CD4-positive, alpha-beta memory T cell (primary cell): ENCODE data around the gene COBLL1. TPM values are rescaled to one million over a fixed set of nuclear protein-coding genes. Genes with fewer than 3 reads are reported as not detected.

ENCODE experiments used
- CTCF ChIA-PET: fragments of 350-600 bp; sonication (Branson Sonifier 250); formaldehyde crosslinking; loops from one replicate; lab custom pipeline; 2021; ENCODE audit warnings: inconsistent platforms; ENCODE audit not compliant: partially characterized antibody; lab: Charles Lee
- POLR2A ChIA-PET: fragments of 350-600 bp; sonication (Branson Sonifier 250); formaldehyde crosslinking; loops from one replicate; lab custom pipeline; 2021; ENCODE audit not compliant: partially characterized antibody; lab: Charles Lee
- DNase-seq, 5 donors: peaks; one replicate each; pipeline versions ENCODE4 v3.0.0 to v3.0.0-alpha.2; 2020 to 2022; ENCODE audit warnings: mixed read lengths in 1 of 5
- H3K27ac ChIP-seq: one replicate; pipeline ENCODE4 v1.7.0; 2013; ENCODE audit warnings: low read depth, low read length
- H3K27me3 ChIP-seq: 2 replicates; pipeline ENCODE4 v1.7.0; 2013; ENCODE audit warnings: mild to moderate bottlenecking, low read length, moderate library complexity; ENCODE audit not compliant: insufficient read depth
- H3K36me3 ChIP-seq: 2 replicates; pipeline ENCODE4 v1.7.0; 2013; ENCODE audit warnings: mild to moderate bottlenecking, low read length, moderate library complexity; ENCODE audit not compliant: insufficient read depth
- H3K4me1 ChIP-seq: 2 replicates; pipeline ENCODE4 v1.7.0; 2013; ENCODE audit warnings: mild to moderate bottlenecking, low read length, moderate library complexity; ENCODE audit not compliant: insufficient read depth
- H3K4me3 ChIP-seq, 2 donors: one replicate each; pipeline ENCODE4 v1.7.0; 2013; ENCODE audit warnings: low read length in 2 of 2, mild to moderate bottlenecking in 1 of 2
- H3K9me3 ChIP-seq, 2 donors: one replicate each; pipeline ENCODE4 v1.7.0; 2013; ENCODE audit warnings: low read length in 2 of 2, control low read depth in 1 of 2; ENCODE audit not compliant: control insufficient read depth in 1 of 2
- H3K27ac Mint-ChIP-seq, 7 donors: one replicate each; pipeline ENCODE4 v1.8.0; 2020 to 2021; ENCODE audit warnings: mixed read lengths in 7 of 7, mild to moderate bottlenecking in 6 of 7, inconsistent platforms in 3 of 7, moderate library complexity in 3 of 7
- H3K27me3 Mint-ChIP-seq, 2 donors: one replicate each; pipeline ENCODE4 v1.8.0; 2020 to 2021; ENCODE audit warnings: mixed read lengths in 2 of 2
- H3K36me3 Mint-ChIP-seq, 2 donors: one replicate each; pipeline ENCODE4 v1.8.0; 2020 to 2021; ENCODE audit warnings: mixed read lengths in 2 of 2, inconsistent platforms in 1 of 2, mild to moderate bottlenecking in 1 of 2
- H3K4me1 Mint-ChIP-seq, 4 donors: one replicate each; pipeline ENCODE4 v1.8.0; 2020 to 2021; ENCODE audit warnings: mixed read lengths in 4 of 4, mild to moderate bottlenecking in 1 of 4
- H3K4me3 Mint-ChIP-seq, 8 donors: one replicate each; pipeline ENCODE4 v1.8.0; 2020 to 2021; ENCODE audit warnings: mixed read lengths in 8 of 8, mild to moderate bottlenecking in 7 of 8, moderate library complexity in 6 of 8, inconsistent platforms in 3 of 8
- H3K9me3 Mint-ChIP-seq, 8 donors: one replicate each; pipeline ENCODE4 v1.8.0; 2020 to 2021; ENCODE audit warnings: mixed read lengths in 8 of 8, mild to moderate bottlenecking in 5 of 8, inconsistent platforms in 3 of 8, moderate library complexity in 1 of 8
- intact Hi-C: fragments of 100-400 bp; cut with micrococcal nuclease; formaldehyde crosslinking; loops from one replicate; pipeline ENCODE4 v1.15.1; 2023
- polyA plus RNA-seq, 2 donors: library from polyadenylated mRNA; unstranded; fragments of 300-500 nt; fragmentation: Illumina TruSeq; gene quantifications; one replicate each; pipeline ENCODE4 v1.2.3, GENCODE V29; 2021
- total RNA-seq, 2 experiments: library from RNA; stranded (reverse); gene quantifications; one replicate each; pipeline ENCODE4 v1.2.3, GENCODE V29; 2021

The COBLL1 gene
- total and polyA plus RNA-seq, 4 experiments from 2014 or later, result 0.42 TPM; not detected in 3

DNA sequence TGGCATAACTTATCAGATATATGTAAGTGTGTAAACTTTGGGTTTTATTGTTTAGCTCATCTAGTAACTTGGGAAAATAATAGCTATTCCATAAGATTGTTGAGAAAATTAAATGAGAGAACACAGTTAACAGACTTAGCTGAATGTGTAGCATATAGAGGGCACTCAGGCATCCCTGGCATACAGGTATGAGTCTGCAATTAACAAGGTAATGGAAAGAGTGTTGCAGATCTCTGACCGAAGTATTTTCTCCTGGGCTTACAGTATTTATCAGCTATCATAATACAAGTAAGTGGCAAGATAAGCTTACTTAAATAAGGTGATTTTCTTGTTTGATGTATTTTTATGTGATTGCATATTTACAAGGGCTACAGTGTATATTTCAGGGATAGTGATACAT lies 7.9 kb upstream of the COBLL1 start:
- Mint-ChIP-seq H3K4me3 (no peak overlapping the region), H3K4me1 (peaks cover 0 to 2% (median 0%) of the 10 kb centered on the region in 4 donors), H3K36me3 (no peaks in the 10 kb centered on the region), H3K27me3 (peaks cover 2% of the 10 kb centered on the region in 2 donors), H3K9me3 (peaks cover 0 to 7% (median 0%) of the 10 kb centered on the region in 8 donors), H3K27ac (no peak overlapping the region)
- no peaks in the 10 kb centered on the region for H3K36me3 ChIP-seq
- no peaks in the 10 kb centered on the region for H3K27me3 ChIP-seq
- ChIA-PET CTCF (no interaction called here), POLR2A (no interaction called here)
- H3K27ac ChIP-seq, result no peak overlapping the region
- H3K4me3 ChIP-seq, result no peak overlapping the region
- intact Hi-C loops, result no loop called here
- no peaks in the 10 kb centered on the region for H3K9me3 ChIP-seq
- no peak for DNase-seq
- H3K4me1 ChIP-seq, result no peaks in the 10 kb centered on the region

DNA sequence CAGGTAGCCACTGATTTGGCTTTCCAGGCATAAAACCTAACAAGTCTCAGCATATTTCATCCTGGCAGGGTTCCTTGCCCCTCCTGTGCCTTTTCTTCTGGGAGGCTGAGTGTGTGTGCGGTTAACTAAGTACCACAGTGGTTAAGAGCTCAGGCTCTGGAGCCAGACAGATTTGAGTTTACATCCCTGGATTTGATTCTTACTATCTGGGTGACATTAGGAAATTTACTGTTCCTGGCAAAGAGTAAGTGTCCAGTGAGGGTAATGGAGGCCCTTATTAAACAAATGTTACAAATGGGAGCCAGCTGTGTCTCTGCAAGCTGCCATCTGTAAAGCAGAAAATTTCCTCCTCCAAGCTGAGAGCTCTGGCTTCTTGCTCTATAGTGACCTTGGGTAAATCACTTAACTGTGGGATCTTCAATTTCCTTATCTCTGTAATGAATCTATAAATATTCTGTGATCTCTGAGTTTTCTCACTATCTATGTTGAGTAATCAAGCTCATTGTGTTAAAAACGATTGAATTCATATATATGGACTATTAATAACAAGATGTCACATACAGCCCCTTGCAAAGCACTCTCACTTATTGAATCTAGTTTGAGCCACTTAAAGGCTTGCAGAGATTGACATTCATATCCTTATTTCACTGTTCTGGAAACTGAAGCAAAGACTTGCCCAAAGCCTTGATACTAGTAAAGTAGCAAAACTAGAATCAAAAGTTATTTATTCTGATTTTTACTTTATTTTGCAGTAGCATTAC lies 6.5 kb upstream of the COBLL1 start:
- intact Hi-C loops, result no loop called here
- no peaks in the 10 kb centered on the region for H3K36me3 Mint-ChIP-seq
- CTCF ChIA-PET, result no interaction called here
- Histone ChIP-seq H3K27ac (no peak overlapping the region), H3K4me1 (no peaks in the 10 kb centered on the region), H3K36me3 (no peaks in the 10 kb centered on the region), H3K27me3 (no peaks in the 10 kb centered on the region), H3K4me3 (no peak overlapping the region), H3K9me3 (no peaks in the 10 kb centered on the region)
- H3K4me1 Mint-ChIP-seq, result peaks cover 0 to 2% (median 0%) of the 10 kb centered on the region in 4 donors
- no peak overlapping the region for H3K27ac Mint-ChIP-seq
- H3K4me3 Mint-ChIP-seq, result no peak overlapping the region
- peaks cover 0 to 7% (median 0%) of the 10 kb centered on the region in 8 donors for H3K9me3 Mint-ChIP-seq
- H3K27me3 Mint-ChIP-seq, result peaks cover 9 to 11% of the 10 kb centered on the region in 2 donors
- POLR2A ChIA-PET, result no interaction called here
- DNase-seq, result no peak

DNA sequence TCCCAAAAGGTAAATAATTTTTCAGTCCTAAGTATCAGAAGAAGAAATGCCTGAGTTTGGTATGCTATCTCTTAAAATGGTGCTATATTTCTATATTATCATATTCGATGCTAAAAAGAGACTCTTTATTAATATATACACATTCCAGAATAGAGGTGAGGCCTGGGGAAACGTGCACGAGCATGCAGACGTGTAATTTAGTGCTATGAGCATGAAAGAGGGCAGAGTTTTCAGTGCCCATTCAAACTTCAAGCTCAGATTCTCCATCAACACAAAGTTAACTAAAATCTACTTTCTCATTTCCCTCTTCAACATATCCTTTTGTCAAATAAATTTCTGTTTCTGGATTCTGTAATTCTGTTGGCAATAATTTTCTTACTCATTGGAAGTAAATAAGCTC lies 5.7 kb upstream of the COBLL1 start:
- Mint-ChIP-seq H3K36me3 (no peaks in the 10 kb centered on the region), H3K9me3 (peaks cover 0 to 2% (median 0%) of the 10 kb centered on the region in 8 donors), H3K4me3 (no peak overlapping the region), H3K4me1 (peaks cover 0 to 3% (median 0%) of the 10 kb centered on the region in 4 donors), H3K27ac (no peak overlapping the region), H3K27me3 (peaks cover 10 to 14% of the 10 kb centered on the region in 2 donors)
- intact Hi-C loops, result no loop called here
- no peaks in the 10 kb centered on the region for H3K9me3 ChIP-seq
- no peaks in the 10 kb centered on the region for H3K4me1 ChIP-seq
- no peak overlapping the region for H3K27ac ChIP-seq
- DNase-seq, result no peak
- no peaks in the 10 kb centered on the region for H3K27me3 ChIP-seq
- ChIA-PET CTCF (no interaction called here), POLR2A (no interaction called here)
- H3K4me3 ChIP-seq, result no peak overlapping the region
- no peaks in the 10 kb centered on the region for H3K36me3 ChIP-seq

DNA sequence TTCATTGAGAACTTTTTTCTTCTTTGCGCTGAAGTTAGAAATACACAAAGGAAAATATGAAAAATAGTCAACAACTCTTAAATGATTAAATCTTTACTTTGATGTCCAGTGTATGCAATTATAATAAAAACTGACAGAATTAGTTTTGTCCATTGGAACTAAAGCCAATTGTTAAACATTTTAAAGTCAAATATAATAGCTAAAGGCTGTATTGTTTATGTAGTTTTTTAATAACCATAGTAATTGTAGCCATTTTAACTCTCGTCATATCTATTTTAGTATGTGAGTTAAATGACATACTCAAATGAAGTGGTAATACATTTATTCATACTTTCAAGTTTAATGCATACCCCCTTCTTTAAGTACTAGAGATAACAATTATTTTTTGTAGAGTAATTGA lies 4.7 kb upstream of the COBLL1 start:
- intact Hi-C loops, result no loop called here
- no peaks in the 10 kb centered on the region for H3K9me3 ChIP-seq
- Mint-ChIP-seq H3K4me3 (no peak overlapping the region), H3K4me1 (peaks cover 0 to 4% (median 0%) of the 10 kb centered on the region in 4 donors), H3K27me3 (peaks cover 12 to 16% of the 10 kb centered on the region in 2 donors), H3K36me3 (no peaks in the 10 kb centered on the region), H3K9me3 (no peaks in the 10 kb centered on the region), H3K27ac (no peak overlapping the region)
- ChIA-PET CTCF (no interaction called here), POLR2A (no interaction called here)
- no peaks in the 10 kb centered on the region for H3K4me1 ChIP-seq
- no peak for DNase-seq
- H3K27ac ChIP-seq, result no peak overlapping the region
- no peak overlapping the region for H3K4me3 ChIP-seq
- H3K27me3 ChIP-seq, result no peaks in the 10 kb centered on the region
- H3K36me3 ChIP-seq, result no peaks in the 10 kb centered on the region

DNA sequence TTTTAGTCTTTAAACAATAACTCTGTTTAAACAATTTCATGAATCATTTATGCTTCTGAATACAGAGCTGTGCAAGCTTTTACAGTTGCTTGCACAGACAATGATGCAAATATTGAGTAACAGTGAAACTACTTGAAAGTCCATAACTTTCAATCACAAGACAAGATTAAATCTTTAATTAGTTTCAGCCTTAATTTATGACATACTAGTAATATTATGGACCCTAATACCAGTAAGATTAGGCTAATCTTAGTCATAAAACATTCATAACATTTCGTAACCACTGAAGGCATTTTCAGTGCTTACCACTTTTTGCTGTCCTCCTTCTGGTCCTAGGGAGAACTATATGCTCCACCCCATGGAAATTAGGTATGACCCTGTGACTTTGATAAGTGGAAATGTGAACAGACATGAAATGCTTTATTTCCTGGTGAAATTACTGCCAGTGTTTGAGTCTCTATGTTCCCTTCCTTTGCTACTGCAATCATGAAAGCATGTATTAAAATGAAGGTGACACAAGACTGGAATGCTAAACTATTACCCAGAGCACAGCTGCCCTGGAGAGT lies 1.8 kb upstream of the COBLL1 start:
- POLR2A ChIA-PET, result no interaction called here
- Mint-ChIP-seq H3K9me3 (peaks cover 0 to 3% (median 0%) of the 10 kb centered on the region in 8 donors), H3K4me1 (peaks cover 5 to 9% (median 6%) of the 10 kb centered on the region in 4 donors), H3K4me3 (peak overlapping the region in 1 of 8 donors; percentile 47), H3K27ac (no peak overlapping the region), H3K27me3 (peaks cover 24 to 25% of the 10 kb centered on the region in 2 donors), H3K36me3 (no peaks in the 10 kb centered on the region)
- no peak for DNase-seq
- Histone ChIP-seq H3K4me1 (no peaks in the 10 kb centered on the region), H3K36me3 (no peaks in the 10 kb centered on the region), H3K4me3 (no peak overlapping the region), H3K27ac (no peak overlapping the region), H3K9me3 (no peaks in the 10 kb centered on the region), H3K27me3 (no peaks in the 10 kb centered on the region)
- intact Hi-C loops, result no loop called here
- CTCF ChIA-PET, result interaction anchor here (1.7 kb wide), 1 partner anchor 13 kb away, joined by 3 read pairs; no protein-coding TSS in a partner anchor

DNA sequence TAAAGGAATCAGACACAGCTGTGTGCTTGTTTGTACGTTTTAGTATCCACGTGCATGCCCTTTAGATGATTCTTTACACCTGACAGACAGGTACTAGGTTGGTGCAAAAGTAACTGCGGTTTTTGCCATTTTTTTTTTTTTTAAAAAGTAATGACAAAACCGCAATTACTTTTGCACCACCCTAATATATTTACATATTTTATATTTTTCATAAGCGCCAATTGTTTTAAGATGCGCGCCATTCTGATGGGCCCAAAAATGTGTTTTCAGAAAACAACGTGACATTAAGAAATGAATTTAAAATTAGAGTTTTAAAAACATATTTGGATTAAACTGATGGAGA lies 972 bp upstream of the COBLL1 start:
- Mint-ChIP-seq H3K27me3 (peaks cover 26 to 30% of the 10 kb centered on the region in 2 donors), H3K4me3 (no peak overlapping the region), H3K9me3 (peaks cover 0 to 3% (median 0%) of the 10 kb centered on the region in 8 donors), H3K36me3 (no peaks in the 10 kb centered on the region), H3K4me1 (peaks cover 5 to 9% (median 6%) of the 10 kb centered on the region in 4 donors), H3K27ac (no peak overlapping the region)
- no peak for DNase-seq
- Histone ChIP-seq H3K9me3 (no peaks in the 10 kb centered on the region), H3K4me3 (no peak overlapping the region), H3K27me3 (no peaks in the 10 kb centered on the region), H3K4me1 (no peaks in the 10 kb centered on the region), H3K27ac (no peak overlapping the region), H3K36me3 (no peaks in the 10 kb centered on the region)
- ChIA-PET CTCF (interaction anchor here (1.0 to 1.7 kb wide), 6 partner anchors 8 to 15 kb away, joined by 3 to 5 read pairs (median 4); no protein-coding TSS in a partner anchor), POLR2A (no interaction called here)
- intact Hi-C loops, result no loop called here

DNA sequence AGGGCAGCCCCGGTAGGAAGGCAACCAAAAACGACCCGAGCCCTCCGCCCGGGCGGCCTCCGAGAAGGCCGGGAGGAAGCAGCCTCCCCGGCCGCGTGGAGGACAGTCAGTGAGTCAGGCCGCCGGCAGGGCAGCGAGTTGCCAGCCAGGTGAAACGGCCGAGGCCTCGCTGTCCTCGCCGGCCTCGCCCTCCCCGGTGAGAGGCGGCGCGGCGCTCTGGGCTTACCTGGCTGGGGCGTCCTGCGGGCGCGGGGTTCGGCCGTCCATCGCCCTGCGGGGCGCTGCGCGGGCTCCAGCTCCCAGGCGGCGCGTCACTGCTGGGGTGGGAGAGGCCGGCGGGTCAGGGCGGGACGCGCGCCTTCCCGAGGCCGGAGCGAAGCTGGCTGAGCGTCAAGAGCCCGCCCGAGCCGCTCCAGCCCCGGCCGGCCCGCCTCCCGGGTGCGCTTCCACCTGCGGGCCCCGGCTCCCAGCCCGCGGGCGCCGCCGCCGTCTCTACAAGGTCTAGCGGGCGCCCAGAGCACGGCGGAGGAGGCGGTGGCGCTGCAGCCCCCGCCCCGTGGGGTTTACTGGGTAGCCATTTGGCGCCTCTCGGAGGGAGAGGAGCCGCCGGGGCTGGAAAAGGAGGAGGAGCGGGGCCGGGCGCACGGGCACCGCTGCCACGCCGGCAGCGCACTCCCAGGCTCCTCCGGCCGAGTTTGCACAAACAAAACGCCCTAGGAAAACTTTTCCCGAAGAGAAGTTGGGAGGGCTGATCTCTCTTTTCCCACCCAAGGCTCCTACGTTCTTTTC lies 499 bp downstream of the COBLL1 start:
- H3K4me3 Mint-ChIP-seq, result peak overlapping the region; percentile 17 to 83 (median 68)
- Histone ChIP-seq H3K4me3 (peak overlapping the region in 1 of 2 donors; percentile 40), H3K9me3 (no peaks in the 10 kb centered on the region), H3K27ac (no peak overlapping the region), H3K36me3 (no peaks in the 10 kb centered on the region), H3K27me3 (no peaks in the 10 kb centered on the region), H3K4me1 (no peaks in the 10 kb centered on the region)
- H3K36me3 Mint-ChIP-seq, result no peaks in the 10 kb centered on the region
- peaks cover 26 to 30% of the 10 kb centered on the region in 2 donors for H3K27me3 Mint-ChIP-seq
- no peak for DNase-seq
- no peak overlapping the region for H3K27ac Mint-ChIP-seq
- POLR2A ChIA-PET, result no interaction called here
- CTCF ChIA-PET, result interaction anchor here (1.0 to 1.6 kb wide), 3 partner anchors 9 to 17 kb away, joined by 3 to 5 read pairs (median 4); no protein-coding TSS in a partner anchor
- H3K9me3 Mint-ChIP-seq, result peaks cover 0 to 3% (median 0%) of the 10 kb centered on the region in 8 donors
- H3K4me1 Mint-ChIP-seq, result peaks cover 5 to 9% (median 6%) of the 10 kb centered on the region in 4 donors
- intact Hi-C loops, result no loop called here
